HG03432 (cell line): ENCODE data around the gene MAP3K20.
"Not testable (repeated sequence)": the region's sequence is repeated elsewhere in the genome, so short reads cannot be mapped to it uniquely, and the experiment has no call there.

Experiments
- ATAC-seq: cut with Tn5 transposase; IDR thresholded peaks from one replicate; pipeline ENCODE4 v1.9.1; 2021; ENCODE audit warnings: mild to moderate bottlenecking, moderate library complexity; ENCODE audit not compliant: unreplicated experiment

Gene MAP3K20

DNA sequence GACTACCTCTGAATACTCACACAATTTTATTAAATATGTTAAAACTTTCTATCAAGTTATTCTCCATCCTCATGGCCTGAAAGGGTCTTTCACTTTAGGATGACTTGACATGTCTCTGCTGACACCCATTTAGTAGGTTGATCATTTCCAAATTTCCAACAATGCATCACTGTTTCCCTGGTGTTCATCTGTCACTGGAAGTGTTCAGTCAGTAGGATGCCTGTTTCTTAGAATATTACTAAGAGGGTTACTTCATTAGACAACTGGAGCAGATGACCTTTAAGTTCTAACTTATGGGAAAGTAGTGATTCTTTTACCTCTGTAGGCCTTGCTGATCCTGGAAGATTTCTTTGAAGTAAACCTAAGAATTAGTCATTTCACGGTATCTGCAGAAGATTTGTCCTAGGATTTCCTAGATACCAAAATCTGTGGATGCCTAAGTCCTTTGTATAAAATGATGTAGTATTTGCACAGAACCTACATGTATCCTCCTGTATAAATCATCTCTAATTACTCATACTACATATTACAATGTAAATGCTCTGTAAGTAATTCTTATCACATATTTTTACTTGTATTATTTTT, 77.7 kb downstream of the MAP3K20 start:
- ATAC-seq, result no peak

- no peak for ATAC-seq
Measured at GRCh38 chr2:173157676-173158293, 82.1 kb downstream of the MAP3K20 start.

- ATAC-seq, result no peak
Measured at GRCh38 chr2:173159791-173160463, 84.3 kb downstream of the MAP3K20 start.

GRCh38 chr2:173160618-173161017, 85.0 kb downstream of the MAP3K20 start:
- no peak for ATAC-seq

DNA sequence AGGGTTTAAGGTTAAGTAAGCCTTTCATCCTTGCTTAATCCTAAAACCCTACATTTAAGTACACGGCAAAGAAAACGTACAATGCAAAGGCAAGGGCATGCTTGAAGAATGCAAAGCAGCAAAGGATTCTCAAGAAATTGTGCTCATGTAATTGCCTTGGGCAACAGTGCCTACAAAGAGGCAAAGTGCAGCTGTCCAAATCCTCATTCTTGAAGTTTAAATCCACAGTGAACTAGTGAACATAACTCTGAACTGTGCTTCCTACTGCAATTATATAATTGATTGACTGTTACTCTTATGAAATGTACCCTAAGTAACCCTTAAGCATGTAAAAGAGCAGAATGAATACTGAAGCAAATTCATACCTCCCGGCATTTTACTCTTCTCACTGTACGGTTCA, 85.4 kb downstream of the MAP3K20 start:
- ATAC-seq, result no peak

DNA sequence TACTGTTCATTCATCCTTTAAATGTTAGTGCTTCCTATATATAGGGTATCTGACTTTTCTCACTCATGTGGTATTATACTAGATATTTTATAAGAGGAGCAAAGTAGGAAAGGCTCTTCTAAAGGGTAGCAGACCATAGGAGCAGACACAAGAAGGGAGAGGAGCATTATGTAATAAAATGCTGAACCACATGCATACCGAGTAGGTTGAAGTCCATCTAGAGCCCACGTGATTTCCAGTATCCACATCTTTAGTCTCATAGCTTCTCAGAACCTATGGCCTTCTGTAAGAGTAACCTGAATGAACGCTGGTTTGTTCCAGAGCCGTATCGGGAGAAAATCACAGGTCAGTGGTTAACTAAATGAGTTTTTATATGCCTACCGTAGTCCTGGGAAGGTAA, 85.9 kb downstream of the MAP3K20 start:
- ATAC-seq, result no peak

DNA sequence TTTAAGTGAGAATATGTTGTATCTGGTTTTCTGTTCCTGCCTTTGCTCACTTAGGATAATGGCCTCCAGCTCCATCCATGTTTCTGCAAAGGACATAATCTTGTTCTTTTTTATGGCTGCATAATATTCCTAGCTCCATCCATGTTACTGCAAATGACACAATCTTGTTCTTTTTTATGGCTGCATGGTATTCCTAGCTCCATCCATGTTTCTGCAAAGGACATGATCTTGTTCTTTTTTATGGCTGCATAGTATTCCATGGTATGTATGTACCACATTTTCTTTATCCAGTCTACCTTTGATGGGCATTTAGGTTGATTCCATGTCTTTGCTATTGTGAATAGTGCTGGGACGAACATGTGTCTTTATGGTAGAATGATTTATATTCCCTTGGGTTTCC, 87.7 kb downstream of the MAP3K20 start:
- ATAC-seq, result not testable (repeated sequence)

- ATAC-seq, result no peak
Measured at GRCh38 chr2:173164396-173164795, 88.8 kb downstream of the MAP3K20 start.

DNA sequence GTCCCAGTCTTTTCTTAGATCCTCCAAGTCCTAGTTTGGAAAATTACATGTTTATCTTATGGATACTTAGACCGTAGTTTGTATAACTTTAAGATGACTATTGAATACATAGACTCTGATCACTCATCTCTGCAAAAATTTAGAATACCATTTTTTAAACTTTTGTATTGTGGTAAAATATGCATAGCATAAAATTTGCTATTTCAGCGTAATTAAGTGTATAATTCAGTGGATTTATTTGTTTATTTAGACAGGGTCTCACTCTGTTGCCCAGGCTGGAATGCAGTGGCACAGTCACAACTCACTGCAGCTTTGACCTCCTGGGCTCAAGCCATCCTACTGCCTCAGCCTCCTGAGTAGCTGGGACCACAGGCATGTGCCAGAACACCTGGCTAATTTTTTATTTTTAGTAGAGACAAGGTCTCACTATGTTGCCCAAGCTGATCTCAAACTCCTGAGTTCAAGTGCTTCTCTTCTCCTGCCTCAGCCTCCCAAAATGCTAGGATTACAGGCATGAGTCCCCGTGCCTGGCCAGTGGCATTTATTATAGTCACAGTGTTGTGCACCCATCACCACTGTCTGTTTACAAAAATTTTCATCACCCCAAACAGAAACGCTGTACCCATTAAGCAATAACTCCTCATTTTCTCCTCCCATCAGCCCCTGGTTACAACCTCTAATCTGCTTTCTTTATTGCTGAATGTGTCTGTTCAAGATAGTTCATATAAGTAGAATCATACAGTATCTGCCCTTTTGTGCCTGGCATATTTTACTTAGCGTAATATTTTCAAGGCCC, 90.0 kb downstream of the MAP3K20 start:
- ATAC-seq, result no peak

DNA sequence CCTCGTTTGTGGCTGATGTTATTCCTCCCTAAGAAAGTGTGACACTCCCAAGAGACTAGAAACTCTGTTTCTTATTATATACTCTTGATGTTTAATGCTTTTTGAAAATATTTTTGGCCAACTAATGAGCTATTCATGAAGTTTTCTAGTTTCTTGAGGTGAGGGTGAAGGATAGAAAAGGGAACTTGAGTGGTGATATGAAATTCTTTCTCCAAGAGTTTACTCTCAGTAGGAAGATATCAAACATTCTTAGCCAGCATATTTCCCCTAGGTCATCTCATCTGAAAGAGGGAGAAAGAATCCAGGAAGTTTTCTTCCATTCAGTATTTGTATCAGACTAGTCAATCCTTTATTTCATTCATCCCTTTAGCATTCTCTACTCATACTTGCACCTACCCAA, 95.7 kb downstream of the MAP3K20 start:
- ATAC-seq, result no peak

DNA sequence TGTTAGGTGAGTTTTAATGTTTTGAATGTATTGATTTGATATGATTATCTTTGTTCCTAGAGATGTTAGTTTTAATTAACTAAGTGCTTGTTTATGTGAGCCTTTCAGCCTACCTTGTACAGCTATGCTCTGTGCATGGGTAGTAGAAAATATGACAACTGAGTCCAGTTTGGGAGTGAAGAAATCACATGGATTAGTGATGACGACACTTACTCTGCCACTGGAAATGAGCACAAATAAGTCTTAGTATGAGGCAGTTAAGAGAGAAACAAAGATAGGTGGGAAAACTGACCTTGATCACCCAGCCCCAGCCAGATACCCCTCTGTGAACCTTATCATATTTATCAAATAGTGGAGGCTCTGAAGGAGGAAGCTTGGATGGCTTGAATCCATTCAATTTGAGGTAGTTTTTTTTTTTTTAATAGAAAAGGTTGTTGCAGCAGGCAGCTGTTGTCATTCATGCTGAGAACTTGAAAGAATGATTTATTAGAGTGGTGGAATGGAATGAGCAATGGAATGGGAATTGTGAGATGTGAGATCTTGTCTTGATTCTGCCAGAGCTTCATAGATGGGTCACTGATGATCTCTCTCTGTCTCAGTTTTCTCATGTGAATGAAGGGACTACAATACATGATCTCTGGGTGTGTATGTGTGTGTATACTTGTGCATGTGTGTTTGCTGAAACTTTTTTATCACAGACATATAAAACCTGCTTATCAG, 96.4 kb downstream of the MAP3K20 start:
- no peak for ATAC-seq

DNA sequence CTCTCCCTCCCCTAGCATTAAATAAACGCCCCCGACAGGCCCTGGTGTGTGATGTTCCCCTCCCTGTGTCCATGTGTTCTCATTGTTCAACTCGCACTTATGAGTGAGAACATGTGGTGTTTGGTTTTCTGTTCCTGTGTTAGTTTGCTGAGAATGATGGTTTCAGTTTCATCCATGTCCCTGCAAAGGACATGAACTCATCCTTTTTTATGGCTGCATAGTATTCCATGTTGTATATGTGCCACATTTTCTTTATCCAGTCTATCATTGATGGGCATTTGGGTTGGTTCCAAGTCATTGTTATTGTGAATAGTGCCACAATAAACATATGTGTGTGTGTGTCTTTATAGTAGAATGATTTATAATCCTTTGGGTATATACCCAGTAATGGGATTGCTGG, 98.7 kb downstream of the MAP3K20 start:
- ATAC-seq, result not testable (repeated sequence)

- no peak for ATAC-seq
Measured at GRCh38 chr2:173175222-173175621, 99.6 kb downstream of the MAP3K20 start.

GRCh38 chr2:173181982-173182381, 106.3 kb downstream of the MAP3K20 start:
- ATAC-seq, result no peak

DNA sequence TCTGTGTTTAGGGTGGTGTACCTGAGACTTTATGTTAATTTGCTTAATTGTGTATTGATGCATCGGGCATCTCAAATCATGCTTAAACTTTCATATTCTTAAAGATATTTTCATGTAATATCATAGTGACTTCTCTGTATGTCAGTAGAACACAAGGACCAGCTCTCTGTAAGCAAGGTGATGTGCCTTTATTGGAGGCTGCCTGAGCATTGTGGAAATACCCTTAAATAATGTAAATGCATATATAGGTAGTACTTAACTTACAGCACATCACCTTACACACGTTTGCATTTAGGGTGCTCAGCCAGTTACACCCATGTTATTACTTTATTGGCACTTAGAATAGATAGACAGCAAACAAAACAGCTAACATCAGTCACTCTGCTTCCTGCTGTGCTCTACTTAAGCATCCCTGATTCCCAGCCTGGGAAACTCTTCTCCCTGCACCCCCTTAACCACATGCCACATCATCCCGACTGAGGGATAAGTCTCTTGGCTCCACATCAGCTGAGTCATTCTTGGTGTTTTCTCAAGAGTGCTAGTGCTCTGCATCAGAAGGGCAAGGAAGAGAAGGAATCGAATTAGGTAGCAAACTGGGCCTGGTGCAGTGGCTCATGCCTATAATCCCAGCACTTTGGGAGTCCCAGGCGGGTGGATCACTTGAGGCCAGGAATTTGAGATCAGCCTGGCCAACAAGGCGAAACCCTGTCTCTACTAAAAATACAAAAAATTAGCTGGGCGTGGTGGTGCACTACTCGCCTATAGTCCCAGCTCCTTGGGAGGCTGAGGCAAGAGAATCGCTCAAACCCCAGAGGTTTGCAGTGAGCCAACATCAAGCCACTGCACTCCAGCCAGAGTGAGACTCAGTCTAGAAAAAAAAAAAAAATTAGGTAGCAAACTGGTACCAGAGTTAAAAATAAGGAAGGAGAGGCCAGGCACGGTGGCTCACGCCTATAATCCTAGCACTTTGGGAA, 108.7 kb downstream of the MAP3K20 start:
- no peak for ATAC-seq

DNA sequence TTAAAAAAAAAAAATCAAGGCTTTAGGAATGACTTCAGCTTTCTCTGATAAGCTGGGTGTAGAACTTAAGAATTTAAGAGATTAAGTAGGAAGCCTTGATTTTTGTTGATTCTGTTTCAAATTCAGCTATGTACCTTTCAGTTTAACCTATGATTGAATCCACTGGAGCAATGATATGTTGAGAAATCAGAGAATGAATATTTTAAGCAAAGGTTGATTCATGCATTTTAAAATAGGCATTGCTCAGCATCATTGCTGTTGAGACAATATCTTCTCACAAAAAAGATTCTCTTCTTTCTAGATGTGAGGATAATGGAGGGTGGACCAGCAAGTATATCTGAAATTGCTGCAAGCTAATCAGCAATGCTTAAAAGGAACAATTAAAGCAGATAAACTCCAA, 109.8 kb downstream of the MAP3K20 start:
- ATAC-seq, result no peak

GRCh38 chr2:173187941-173188788, 112.5 kb downstream of the MAP3K20 start:
- ATAC-seq, result no peak

- ATAC-seq, result no peak
Measured at GRCh38 chr2:173191601-173192000, 116.0 kb downstream of the MAP3K20 start.

- ATAC-seq, result no peak
Measured at GRCh38 chr2:173192071-173192470, 116.4 kb downstream of the MAP3K20 start.
